ENCODE results near the gene CISH. TPM values are rescaled to one million over a fixed set of nuclear protein-coding genes. Genes with fewer than 3 reads are reported as not detected.

CISH gene
- total and polyA plus RNA-seq, 9 of the 15 experiments (the other 6 are each of a cell fraction or from before 2014, with no cell fraction given): 1.7 to 47.7 (median 18.3) TPM

- no peak for TF ChIP-seq HNRNPL (IDR thresholded peaks at IDR 0.05; ENCODE audit: low read depth, low read length)
- no peak for TF ChIP-seq PHB (CRISPR knock-in tag; IDR thresholded peaks at IDR 0.05)
- no peak for TF ChIP-seq BCOR (IDR thresholded peaks at IDR 0.05)
- no peak for TF ChIP-seq SRSF1 (IDR thresholded peaks at IDR 0.05; ENCODE audit: low read depth, low read length)
- TF ChIP-seq GABPB1 (CRISPR knock-in tag; IDR thresholded peaks at IDR 0.05): no peak
- no peak for TF ChIP-seq ZBTB12 (CRISPR knock-in tag; IDR thresholded peaks at IDR 0.05)
- no peak for TF ChIP-seq BRCA1 (IDR thresholded peaks at IDR 0.05)
- no peak for TF ChIP-seq BRCA1 (CRISPR knock-in tag; IDR thresholded peaks at IDR 0.05)
- TF ChIP-seq SUPT5H (IDR thresholded peaks at IDR 0.05): peak; percentile 73
- TF ChIP-seq ZNF511 (CRISPR knock-in tag; IDR thresholded peaks at IDR 0.05): no peak
- TF ChIP-seq KLF13 (tag; IDR thresholded peaks at IDR 0.05; ENCODE audit: borderline replicate concordance, low read depth): peak; percentile 47; the same call in 1 of the 2 replicates
- TF ChIP-seq CBX1 (IDR thresholded peaks at IDR 0.05; ENCODE audit: low read depth): 0 out of 2 replicates have a peak, but pooled peaks have one; percentile 19
- peak; percentile 29; the same call in 1 of the 2 replicates for TF ChIP-seq ZNF197 (CRISPR knock-in tag; IDR thresholded peaks at IDR 0.05; ENCODE audit: low read depth)
- TF ChIP-seq ZNF398 (CRISPR knock-in tag; IDR thresholded peaks at IDR 0.05): no peak
- no peak for TF ChIP-seq CEBPG (CRISPR knock-in tag; IDR thresholded peaks at IDR 0.05)
- no peak for TF ChIP-seq CEBPG (tag; conservative IDR thresholded peaks at IDR 0.05 in 1 of 2, IDR thresholded peaks at IDR 0.05 in 1 of 2)
- no peak for TF ChIP-seq TSHZ1 (CRISPR knock-in tag; IDR thresholded peaks at IDR 0.05)
- peak; percentile 80; the same call in 1 of the 2 replicates for TF ChIP-seq PHF21A (IDR thresholded peaks at IDR 0.05; ENCODE audit: borderline replicate concordance, low read depth)
- 0 out of 2 replicates have a peak, but pooled peaks have one; percentile 10 for TF ChIP-seq MEF2D (tag; conservative IDR thresholded peaks at IDR 0.05; ENCODE audit: low read depth)
- TF ChIP-seq ARID3A (IDR thresholded peaks at IDR 0.05; ENCODE audit: borderline replicate concordance, low read depth, low read length): peak; percentile 55; the same call in 1 of the 2 replicates
Measured at GRCh38 chr3:50612234-50612882, 784 bp upstream of the CISH start (continued).

Measured in K562 (cell line).